ENCODE measurements around the gene SFN.

Gene SFN

GRCh38 chr1:26887125-26887524 is 24.2 kb downstream of the SFN start:
- no peak for DNase-seq (ENCODE audit: low read depth)
- no peak overlapping the region for H3K4me3 ChIP-seq (ENCODE audit: low read depth, low read length)
- TF ChIP-seq CTCF (IDR thresholded peaks at IDR 0.05; ENCODE audit: low read depth, low read length, missing control alignments): peak; percentile 42

GRCh38 chr1:26888231-26888630 is 25.3 kb downstream of the SFN start:
- TF ChIP-seq CTCF (IDR thresholded peaks at IDR 0.05; ENCODE audit: low read depth, low read length, missing control alignments): no peak
- no peak overlapping the region for H3K4me3 ChIP-seq (ENCODE audit: low read depth, low read length)
- DNase-seq (ENCODE audit: low read depth): no peak

- peak; percentile 55 for DNase-seq (ENCODE audit: low read depth)
- no peak for TF ChIP-seq CTCF (IDR thresholded peaks at IDR 0.05; ENCODE audit: low read depth, low read length, missing control alignments)
- H3K4me3 ChIP-seq (ENCODE audit: low read depth, low read length): peak within 1 kb of the TSS; percentile 72
These were observed 26.9 kb downstream of the SFN start, which contains the start of gene GPN2 for GRCh38 chr1:26889551-26890466. Gene GPN2, minus strand, starts transcription at chr1:26890283. Its CDS starts 187 bp downstream, at chr1:26890096.

GRCh38 chr1:26890467-26890796 is 27.5 kb downstream of the SFN start:
- H3K4me3 ChIP-seq (ENCODE audit: low read depth, low read length): peak overlapping the region; percentile 72
- TF ChIP-seq CTCF (IDR thresholded peaks at IDR 0.05; ENCODE audit: low read depth, low read length, missing control alignments): no peak
- DNase-seq (ENCODE audit: low read depth): no peak

- no peak for TF ChIP-seq CTCF (IDR thresholded peaks at IDR 0.05; ENCODE audit: low read depth, low read length, missing control alignments)
- no peak overlapping the region for H3K4me3 ChIP-seq (ENCODE audit: low read depth, low read length)
- DNase-seq (ENCODE audit: low read depth): no peak
These were observed 31.3 kb downstream of the SFN start for GRCh38 chr1:26894263-26894662.

- no peak for TF ChIP-seq CTCF (IDR thresholded peaks at IDR 0.05; ENCODE audit: low read depth, low read length, missing control alignments)
- no peak overlapping the region for H3K4me3 ChIP-seq (ENCODE audit: low read depth, low read length)
- DNase-seq (ENCODE audit: low read depth): no peak
These were observed 34.4 kb downstream of the SFN start for GRCh38 chr1:26897351-26897750.

Measured in GM12864 (cell line).